ENCODE results near the gene CCDC106.

DNA sequence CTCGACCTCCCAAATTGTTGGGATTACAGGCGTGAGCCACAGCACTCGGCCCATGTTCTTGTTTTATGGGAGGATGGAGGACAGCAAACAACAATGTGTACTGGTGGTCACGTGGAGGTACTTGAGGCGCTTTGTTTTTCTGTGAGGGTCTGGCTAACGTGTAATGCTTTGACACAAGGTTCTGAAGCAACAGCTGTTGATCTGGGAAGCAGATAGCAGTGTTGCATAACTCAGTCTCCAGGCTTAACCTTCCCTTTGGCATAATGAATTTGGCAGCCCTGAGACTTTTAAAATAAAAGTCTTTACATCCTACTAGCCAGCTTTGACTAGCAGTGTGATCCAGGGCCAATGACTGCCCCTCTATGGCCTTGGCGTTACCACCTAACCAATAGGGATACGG lies 14.2 kb upstream of the CCDC106 start:
- TF ChIP-seq, protein P1, sequence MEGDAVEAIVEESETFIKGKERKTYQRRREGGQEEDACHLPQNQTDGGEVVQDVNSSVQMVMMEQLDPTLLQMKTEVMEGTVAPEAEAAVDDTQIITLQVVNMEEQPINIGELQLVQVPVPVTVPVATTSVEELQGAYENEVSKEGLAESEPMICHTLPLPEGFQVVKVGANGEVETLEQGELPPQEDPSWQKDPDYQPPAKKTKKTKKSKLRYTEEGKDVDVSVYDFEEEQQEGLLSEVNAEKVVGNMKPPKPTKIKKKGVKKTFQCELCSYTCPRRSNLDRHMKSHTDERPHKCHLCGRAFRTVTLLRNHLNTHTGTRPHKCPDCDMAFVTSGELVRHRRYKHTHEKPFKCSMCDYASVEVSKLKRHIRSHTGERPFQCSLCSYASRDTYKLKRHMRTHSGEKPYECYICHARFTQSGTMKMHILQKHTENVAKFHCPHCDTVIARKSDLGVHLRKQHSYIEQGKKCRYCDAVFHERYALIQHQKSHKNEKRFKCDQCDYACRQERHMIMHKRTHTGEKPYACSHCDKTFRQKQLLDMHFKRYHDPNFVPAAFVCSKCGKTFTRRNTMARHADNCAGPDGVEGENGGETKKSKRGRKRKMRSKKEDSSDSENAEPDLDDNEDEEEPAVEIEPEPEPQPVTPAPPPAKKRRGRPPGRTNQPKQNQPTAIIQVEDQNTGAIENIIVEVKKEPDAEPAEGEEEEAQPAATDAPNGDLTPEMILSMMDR (IDR thresholded peaks at IDR 0.05; ENCODE audit: low read length), result no peak
- TF ChIP-seq EZH2 (IDR thresholded peaks at IDR 0.05; ENCODE audit: borderline replicate concordance, low read length), result no peak
